H1 (cell line): Measurements from ENCODE around the gene CLEC7A. TPM values are rescaled to one million over a fixed set of nuclear protein-coding genes. Genes with fewer than 3 reads are reported as not detected.

ENCODE experiments used
- CTCF ChIA-PET: fragments of 300-600 bp; sonication (Branson Sonifier 250); formaldehyde crosslinking; loops from one replicate; lab custom pipeline; 2021; ENCODE audit not compliant: partially characterized antibody; lab: Charles Lee
- POLR2A ChIA-PET: fragments of 300-600 bp; sonication (Branson Sonifier 250); formaldehyde crosslinking; loops from one replicate; lab custom pipeline; 2021; ENCODE audit warnings: inconsistent platforms; ENCODE audit not compliant: partially characterized antibody; lab: Charles Lee
- DNase-seq, 2 experiments: peaks; one replicate each; pipeline versions ENCODE4 v3.0.0 to v3.0.0-alpha.2; 2010 to 2022; ENCODE audit warnings: low spot score in 2 of 2, low read depth in 1 of 2, mixed read lengths in 1 of 2
- FAIRE-seq: peaks from 2 replicates; lab custom pipeline; 2011; peaks lifted over from hg19 to GRCh38; lab: Jason Lieb, UNC
- H2AFZ ChIP-seq: 2 replicates; pipeline ENCODE4 v1.8.1; 2012; ENCODE audit warnings: low read length, inconsistent platforms
- H2AK5ac ChIP-seq: 2 replicates; pipeline ENCODE4 v1.6.1; 2013; ENCODE audit warnings: low read depth, low read length
- H2BK120ac ChIP-seq: replicated peaks from 2 replicates; pipeline ENCODE3; 2013; ENCODE audit warnings: low read depth, low read length, inconsistent platforms
- H2BK12ac ChIP-seq: 2 replicates; pipeline ENCODE4 v1.6.1; 2013; ENCODE audit warnings: low read depth, low read length
- H2BK15ac ChIP-seq: 2 replicates; pipeline ENCODE4 v1.6.1; 2013; ENCODE audit warnings: low read length
- H2BK20ac ChIP-seq: 2 replicates; pipeline ENCODE4 v1.6.1; 2013; ENCODE audit warnings: low read length
- H2BK5ac ChIP-seq: 2 replicates; pipeline ENCODE4 v1.6.1; 2013; ENCODE audit warnings: low read depth, low read length
- H3K14ac ChIP-seq: 2 replicates; pipeline ENCODE4 v1.6.1; 2013; ENCODE audit warnings: inconsistent platforms; ENCODE audit not compliant: insufficient read length
- H3K18ac ChIP-seq: 2 replicates; pipeline ENCODE4 v1.6.1; 2013; ENCODE audit warnings: low read length; ENCODE audit errors: extremely low read depth
- H3K23ac ChIP-seq: 2 replicates; pipeline ENCODE4 v1.6.1; 2013; ENCODE audit warnings: inconsistent platforms; ENCODE audit not compliant: insufficient read length
- H3K23me2 ChIP-seq: 2 replicates; pipeline ENCODE4 v1.6.1; 2013; ENCODE audit warnings: low read depth, low read length
- H3K27ac ChIP-seq: 2 replicates; pipeline ENCODE4 v1.6.1; 2011; ENCODE audit warnings: low read depth, low read length, inconsistent platforms
- H3K27me3 ChIP-seq, 4 experiments: replicated peaks in 1 of 4; 1 replicate in 1 of 4; 2 replicates in 3 of 4; pipeline versions ENCODE4 v1.6.1 to v1.8.1; 2011 to 2013; ENCODE audit warnings: low read length in 3 of 4, mild to moderate bottlenecking in 3 of 4, inconsistent platforms in 2 of 4, mixed read lengths in 2 of 4, moderate library complexity in 1 of 4; ENCODE audit not compliant: control insufficient read depth in 3 of 4, insufficient read depth in 3 of 4; ENCODE audit errors: extremely low read depth in 1 of 4
- H3K36me3 ChIP-seq, 4 experiments: 2 replicates each; pipeline versions ENCODE4 v1.6.1 to v1.8.1; 2011 to 2013; ENCODE audit warnings: mild to moderate bottlenecking in 4 of 4, low read length in 3 of 4, moderate library complexity in 2 of 4, control low read depth in 1 of 4, inconsistent platforms in 1 of 4; ENCODE audit not compliant: insufficient read depth in 4 of 4, control insufficient read depth in 2 of 4
- H3K4ac ChIP-seq: replicated peaks from 2 replicates; pipeline ENCODE3; 2013; ENCODE audit warnings: low read length, low read depth, mixed read lengths, inconsistent platforms; ENCODE audit not compliant: insufficient read length
- H3K4me1 ChIP-seq, 4 experiments: replicated peaks in 1 of 4; 1 replicate in 1 of 4; 2 replicates in 3 of 4; pipeline versions ENCODE4 v1.6.1 to v1.8.1; 2011 to 2013; ENCODE audit warnings: low read length in 3 of 4, inconsistent platforms in 2 of 4, mixed read lengths in 1 of 4; ENCODE audit not compliant: insufficient read depth in 4 of 4, control insufficient read depth in 3 of 4
- H3K4me2 ChIP-seq, 2 experiments: 2 replicates each; pipeline versions ENCODE4 v1.6.1 to v1.8.1; 2011 to 2013; ENCODE audit warnings: low read depth in 2 of 2, low read length in 2 of 2, control low read depth in 1 of 2, inconsistent platforms in 1 of 2, mild to moderate bottlenecking in 1 of 2; ENCODE audit not compliant: insufficient read depth in 1 of 2
- H3K4me3 ChIP-seq, 4 experiments: fragments of 200-600, 300-600 bp in 1 of 4; sonication (generic), shearing (Covaris generic), sonication (Bioruptor Twin) in 1 of 4; 2 replicates each; pipeline versions ENCODE4 v1.5.1 to v1.8.1; 2011 to 2016; ENCODE audit warnings: low read length in 4 of 4, low read depth in 3 of 4, control low read depth in 2 of 4, inconsistent platforms in 2 of 4, mild to moderate bottlenecking in 2 of 4, mixed read lengths in 1 of 4, moderate library complexity in 1 of 4; ENCODE audit not compliant: insufficient read depth in 2 of 4; ENCODE audit errors: extremely low read depth in 1 of 4
- H3K56ac ChIP-seq: replicated peaks from 2 replicates; pipeline ENCODE3; 2013; ENCODE audit warnings: low read depth, mild to moderate bottlenecking, mixed read lengths, low read length, inconsistent platforms; ENCODE audit not compliant: insufficient read length
- H3K79me1 ChIP-seq: 2 replicates; pipeline ENCODE4 v1.6.1; 2013; ENCODE audit warnings: low read depth, low read length, control low read depth
- H3K79me2 ChIP-seq, 2 experiments: 2 replicates each; pipeline versions ENCODE4 v1.6.1 to v1.8.1; 2012 to 2013; ENCODE audit warnings: low read length in 2 of 2, mild to moderate bottlenecking in 2 of 2, inconsistent platforms in 1 of 2; ENCODE audit not compliant: insufficient read depth in 2 of 2, control insufficient read depth in 1 of 2
- H3K9ac ChIP-seq, 4 experiments: replicated peaks in 1 of 4; 1 replicate in 1 of 4; 2 replicates in 3 of 4; pipeline versions ENCODE4 v1.6.1 to v1.8.1; 2011 to 2013; ENCODE audit warnings: low read depth in 3 of 4, low read length in 3 of 4, control low read depth in 2 of 4, mild to moderate bottlenecking in 2 of 4, moderate library complexity in 2 of 4, inconsistent platforms in 1 of 4; ENCODE audit errors: extremely low read depth in 1 of 4
- H3K9me3 ChIP-seq, 2 experiments: 2 replicates each; pipeline versions ENCODE4 v1.6.1 to v1.8.1; 2012 to 2013; ENCODE audit warnings: mild to moderate bottlenecking in 2 of 2, moderate library complexity in 2 of 2, control low read depth in 1 of 2, inconsistent platforms in 1 of 2, low read depth in 1 of 2, low read length in 1 of 2, mixed read lengths in 1 of 2; ENCODE audit not compliant: insufficient read depth in 2 of 2
- H4K20me1 ChIP-seq, 2 experiments: replicated peaks in 1 of 2; 2 replicates each; pipeline versions ENCODE3 to v1.8.1; 2011 to 2013; ENCODE audit warnings: inconsistent platforms in 2 of 2, low read length in 2 of 2, mild to moderate bottlenecking in 1 of 2; ENCODE audit not compliant: insufficient read depth in 2 of 2, control insufficient read depth in 1 of 2
- H4K5ac ChIP-seq: 2 replicates; pipeline ENCODE4 v1.6.1; 2013; ENCODE audit warnings: low read length, low read depth, mixed read lengths, inconsistent platforms; ENCODE audit not compliant: insufficient read length
- H4K8ac ChIP-seq: 2 replicates; pipeline ENCODE4 v1.8.0; 2013; ENCODE audit warnings: mild to moderate bottlenecking, moderate library complexity, low read length, inconsistent platforms; ENCODE audit not compliant: insufficient read depth; ENCODE audit errors: extremely low read depth
- H4K91ac ChIP-seq: replicated peaks from 2 replicates; pipeline ENCODE3; 2013; ENCODE audit warnings: low read length, mixed read lengths, inconsistent platforms; ENCODE audit not compliant: insufficient read length
- BACH1 ChIP-seq: IDR thresholded peaks from 2 replicates; pipeline ENCODE4 v1.6.1; 2012; ENCODE audit warnings: low read length, improper control_type of control experiment
- CEBPB ChIP-seq: IDR thresholded peaks from 2 replicates; pipeline ENCODE4 v1.6.1; 2012; ENCODE audit warnings: low read depth, low read length
- CHD2 ChIP-seq: IDR thresholded peaks from 2 replicates; pipeline ENCODE4 v1.6.1; 2012; ENCODE audit warnings: low read length, improper control_type of control experiment
- EZH2 ChIP-seq: fragments of 200-600 bp; sonication (generic); IDR thresholded peaks from 2 replicates; pipeline ENCODE4 v1.7.1; 2012; ENCODE audit warnings: low read depth, mild to moderate bottlenecking, moderate library complexity, low read length, inconsistent platforms; ENCODE audit not compliant: severe bottlenecking
- GABPA ChIP-seq: IDR thresholded peaks from 2 replicates; pipeline ENCODE4 v1.6.1; 2011; ENCODE audit warnings: mild to moderate bottlenecking, low read length, moderate library complexity, borderline replicate concordance; ENCODE audit not compliant: insufficient read depth
- KDM4A ChIP-seq: IDR thresholded peaks from one replicate; pipeline ENCODE4 v1.7.1; 2012; ENCODE audit warnings: low read depth, mild to moderate bottlenecking, moderate library complexity, low read length, inconsistent platforms; ENCODE audit not compliant: severe bottlenecking
- TCF12 ChIP-seq: IDR thresholded peaks from 2 replicates; pipeline ENCODE4 v1.6.1; 2011; ENCODE audit warnings: low read depth, mild to moderate bottlenecking, low read length
- YY1 ChIP-seq: IDR thresholded peaks from 2 replicates; pipeline ENCODE4 v1.6.1; 2011; ENCODE audit warnings: low read depth, mild to moderate bottlenecking, low read length
- WGBS, 2 experiments: shearing (Covaris generic) in 1 of 2; methylation state at CpG; one replicate each; pipeline versions ENCODE4 v1.1.6 to v1.1.7; 2013 to 2015; ENCODE audit warnings: low lambda C conversion rate in 2 of 2, mixed read lengths in 2 of 2, inconsistent platforms in 1 of 2, low coverage in 1 of 2, missing lambda C conversion rate in 1 of 2; ENCODE audit not compliant: insufficient replicate concordance in 2 of 2, insufficient coverage in 1 of 2, insufficient read length in 1 of 2; ENCODE audit errors: extremely low coverage in 1 of 2, missing lambda C conversion rate in 1 of 2; 5-methylcytosine and 5-hydroxymethylcytosine counted together
- polyA plus RNA-seq, 7 experiments: library from polyadenylated mRNA; depleted of rRNA in 3 of 7; stranded (reverse) in 5 of 7; unstranded in 2 of 7; fragments of >200 nt in 5 of 7; fragments of 200-250 nt in 2 of 7; gene quantifications; 1 replicate in 5 of 7; 2 replicates in 1 of 7; 4 replicates in 1 of 7; pipeline versions ENCODE4 v1.2.1 to v1.2.3, GENCODE V29; 2011 to 2013; ENCODE audit warnings: missing spikeins in 2 of 7, mixed read lengths in 2 of 7
- total RNA-seq: library from RNA; stranded (reverse); fragmentation: NEBNext Ultra II Directional; extraction: Animal tissue kit (Norgen Biotek cat#: 25700); gene quantifications from 2 replicates; pipeline ENCODE4 v1.2.1, GENCODE V29; 2021
- TF ChIP-seq, protein P1 (sequence below): IDR thresholded peaks from 2 replicates; pipeline ENCODE4 v1.6.1; 2011; ENCODE audit warnings: low read depth, mild to moderate bottlenecking, low read length; ENCODE audit not compliant: insufficient read depth

CLEC7A gene
- total and polyA plus RNA-seq, 2 of the 8 experiments (the other 6 are each of a cell fraction or from before 2014, with no cell fraction given): 0.09 to 0.15 TPM

DNA sequence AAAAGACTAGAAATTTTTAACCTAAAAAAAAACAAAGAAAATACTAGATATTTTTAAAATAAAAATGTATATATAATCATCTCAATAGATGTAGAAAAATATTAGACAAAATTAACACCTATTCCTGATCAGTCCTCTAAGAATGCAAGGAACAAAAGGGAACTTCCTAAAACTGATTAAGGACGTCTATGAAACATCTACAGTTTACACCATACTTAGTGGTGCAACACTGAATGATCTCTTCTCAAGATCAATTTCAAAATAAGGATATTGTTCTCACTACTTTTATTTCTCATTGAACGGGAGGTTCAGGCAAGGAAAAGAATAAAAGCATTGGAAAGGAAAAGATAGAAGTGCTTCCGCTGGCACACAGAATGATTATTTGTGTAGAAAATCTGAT, 26.0 kb upstream of the CLEC7A start:
- no peak overlapping the region for H2BK5ac ChIP-seq
- no peak overlapping the region for H2BK12ac ChIP-seq
- no peaks in the 10 kb centered on the region for H3K9me3 ChIP-seq
- no peaks in the 10 kb centered on the region for H3K79me1 ChIP-seq
- WGBS, 2 experiments: 96% methylated on average over 3 of the region's 3 CpGs; no CpG with 5 or more reads in 1 of the 2 experiments
- no peak overlapping the region for H2BK120ac ChIP-seq
- H3K27me3 ChIP-seq: no peaks in the 10 kb centered on the region
- H3K18ac ChIP-seq: no peak overlapping the region
- no peak overlapping the region for H3K4me2 ChIP-seq
- ChIA-PET CTCF (interaction anchor here (1.0 to 1.9 kb wide), 5 partner anchors 14 to 595 kb away, joined by 3 to 6 read pairs (median 6); no protein-coding TSS in a partner anchor), POLR2A (no interaction called here)
- H4K5ac ChIP-seq: no peak overlapping the region
- TF ChIP-seq EZH2 (no peak), KDM4A (no peak), CHD2 (no peak), CEBPB (no peak), TCF12 (no peak), YY1 (no peak), BACH1 (no peak), GABPA (no peak)
- TF ChIP-seq, protein P1, sequence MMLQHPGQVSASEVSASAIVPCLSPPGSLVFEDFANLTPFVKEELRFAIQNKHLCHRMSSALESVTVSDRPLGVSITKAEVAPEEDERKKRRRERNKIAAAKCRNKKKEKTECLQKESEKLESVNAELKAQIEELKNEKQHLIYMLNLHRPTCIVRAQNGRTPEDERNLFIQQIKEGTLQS: no peak
- no peak overlapping the region for H2BK15ac ChIP-seq
- FAIRE-seq (no peak), DNase-seq (no peak)
- no peak overlapping the region for H3K56ac ChIP-seq
- H3K23ac ChIP-seq: no peak overlapping the region
- no peak overlapping the region for H3K9ac ChIP-seq
- H3K4me3 ChIP-seq: no peak overlapping the region
- H4K91ac ChIP-seq: no peak overlapping the region
- H3K79me2 ChIP-seq: no peaks in the 10 kb centered on the region
- H2AK5ac ChIP-seq: no peak overlapping the region
- H2AFZ ChIP-seq: no peak overlapping the region
- peaks cover 5% of the 10 kb centered on the region for H3K23me2 ChIP-seq
- H3K4me1 ChIP-seq: peaks cover 0 to 4% (median 1%) of the 10 kb centered on the region in 4 experiments; a peak in 2 of 7 replicates
- no peak overlapping the region for H2BK20ac ChIP-seq
- no peak overlapping the region for H3K4ac ChIP-seq
- H3K36me3 ChIP-seq: no peaks in the 10 kb centered on the region
- no peak overlapping the region for H3K14ac ChIP-seq
- H3K27ac ChIP-seq: no peak overlapping the region
- no peaks in the 10 kb centered on the region for H4K20me1 ChIP-seq
- no peak overlapping the region for H4K8ac ChIP-seq
